Peyer's patch (tissue), 4 donors: Measurements from ENCODE around the gene TCEAL7. TPM values are rescaled to one million over a fixed set of nuclear protein-coding genes. Genes with fewer than 3 reads are reported as not detected.
A peak's percentile ranks its signal among the peaks of the same experiment; 100 is the strongest.

ENCODE experiments used
- DNase-seq, 3 donors: peaks; one replicate each; pipeline ENCODE4 v3.0.0-alpha.2; 2017 to 2019
- H3K27ac ChIP-seq, 4 donors: fragments of 200-600 bp; sonication (generic); one replicate each; pipeline ENCODE4 v1.5.1; 2016 to 2019
- H3K27me3 ChIP-seq, 2 donors: fragments of 200-600 bp; sonication (generic); one replicate each; pipeline ENCODE4 v1.5.1; 2019
- H3K36me3 ChIP-seq, 3 donors: fragments of 200-600 bp; sonication (generic); one replicate each; pipeline ENCODE4 v1.5.1; 2016 to 2019
- H3K4me1 ChIP-seq, 4 donors: fragments of 200-600 bp; sonication (generic); one replicate each; pipeline ENCODE4 v1.5.1; 2016 to 2019
- H3K4me3 ChIP-seq, 4 donors: fragments of 200-600 bp; sonication (generic); 1 replicate in 3 of 4; 2 replicates in 1 of 4; pipeline ENCODE4 v1.5.1; 2016 to 2019; ENCODE audit warnings: mild to moderate bottlenecking in 1 of 4
- H3K9me3 ChIP-seq, 4 donors: fragments of 200-600 bp; sonication (generic); one replicate each; pipeline ENCODE4 v1.5.1; 2016 to 2019; ENCODE audit warnings: mild to moderate bottlenecking in 1 of 4
- CTCF ChIP-seq, 6 experiments: fragments of 450-650 bp in 4 of 6; fragments of 200-600 bp in 2 of 6; sonication (generic) in 1 of 6; IDR thresholded peaks; one replicate each; pipeline ENCODE4 v1.5.1; 2017 to 2019; ENCODE audit warnings: antibody characterized with exemption in 6 of 6, mild to moderate bottlenecking in 3 of 6, moderate library complexity in 1 of 6
- POLR2A ChIP-seq, 2 donors: fragments of 450-650 bp; IDR thresholded peaks; one replicate each; pipeline ENCODE4 v1.5.1; 2017; ENCODE audit warnings: antibody characterized with exemption in 2 of 2, mild to moderate bottlenecking in 2 of 2, moderate library complexity in 2 of 2
- small RNA-seq, 2 donors: library from RNA; depleted of rRNA; stranded (forward); fragments of <200 nt; gene quantifications; one replicate each; pipeline ENCODE3, GENCODE V24; 2016
- total RNA-seq, 4 donors: library from RNA; depleted of rRNA; stranded (reverse); fragments of >200 nt; gene quantifications; one replicate each; pipeline ENCODE4 v1.1.0, GENCODE V29; 2016

Gene TCEAL7
- total RNA-seq, 4 donors from 2014 or later = 1.1 to 5.8 (median 2.1) TPM

GRCh38 chrX:103372886-103373285, 42.8 kb downstream of the TCEAL7 start:
- no peak for DNase-seq
- Histone ChIP-seq H3K36me3 (no peaks in the 10 kb centered on the region), H3K4me3 (no peak overlapping the region), H3K27me3 (no peaks in the 10 kb centered on the region), H3K27ac (no peak overlapping the region), H3K9me3 (no peaks in the 10 kb centered on the region), H3K4me1 (no peaks in the 10 kb centered on the region)
- no peak for TF ChIP-seq POLR2A (IDR thresholded peaks at IDR 0.05)
- no peak for TF ChIP-seq CTCF (IDR thresholded peaks at IDR 0.05)

GRCh38 chrX:103373581-103373980, 43.5 kb downstream of the TCEAL7 start:
- Histone ChIP-seq H3K27me3 (no peaks in the 10 kb centered on the region), H3K4me3 (no peak overlapping the region), H3K27ac (no peak overlapping the region), H3K9me3 (no peaks in the 10 kb centered on the region), H3K36me3 (no peaks in the 10 kb centered on the region), H3K4me1 (no peaks in the 10 kb centered on the region)
- no peak for DNase-seq
- TF ChIP-seq POLR2A (IDR thresholded peaks at IDR 0.05) (no peak), CTCF (IDR thresholded peaks at IDR 0.05) (no peak)

GRCh38 chrX:103376118-103376978, 46.3 kb downstream of the TCEAL7 start, which contains the start of gene BEX3:
BEX3 (plus strand) TSS chrX:103376538; CDS start chrX:103377522, 984 bp downstream.
- peak within 1 kb of the TSS; percentile 32 to 80 (median 69) for H3K27ac ChIP-seq
- H3K4me3 ChIP-seq = peak within 1 kb of the TSS; percentile 42 to 70 (median 54)
- TF ChIP-seq CTCF (IDR thresholded peaks at IDR 0.05) = no peak
- TF ChIP-seq POLR2A (IDR thresholded peaks at IDR 0.05) = no peak
- H3K9me3 ChIP-seq = no peaks in the 10 kb centered on the region
- H3K27me3 ChIP-seq = no peaks in the 10 kb centered on the region
- H3K4me1 ChIP-seq = no peaks in the 10 kb centered on the region
- DNase-seq = peak in 2 of 3 donors; percentile 48 to 53
- H3K36me3 ChIP-seq = no peaks in the 10 kb centered on the region

GRCh38 chrX:103376979-103377324, 46.9 kb downstream of the TCEAL7 start:
- TF ChIP-seq POLR2A (IDR thresholded peaks at IDR 0.05) (no peak), CTCF (IDR thresholded peaks at IDR 0.05) (no peak)

GRCh38 chrX:103378990-103379389, 49.0 kb downstream of the TCEAL7 start:
- no peaks in the 10 kb centered on the region for H3K4me1 ChIP-seq
- no peaks in the 10 kb centered on the region for H3K9me3 ChIP-seq
- DNase-seq = no peak
- H3K4me3 ChIP-seq = no peak overlapping the region
- no peaks in the 10 kb centered on the region for H3K36me3 ChIP-seq
- no peak for TF ChIP-seq POLR2A (IDR thresholded peaks at IDR 0.05)
- no peak for TF ChIP-seq CTCF (IDR thresholded peaks at IDR 0.05)
- H3K27ac ChIP-seq = no peak overlapping the region
- no peaks in the 10 kb centered on the region for H3K27me3 ChIP-seq

More at GRCh38 chrX:103376979-103377324, 46.9 kb downstream of the TCEAL7 start:
- no peak for DNase-seq
- H3K36me3 ChIP-seq = no peaks in the 10 kb centered on the region
- peak overlapping the region; percentile 42 to 70 (median 54) for H3K4me3 ChIP-seq
- H3K9me3 ChIP-seq = no peaks in the 10 kb centered on the region
- peak overlapping the region; percentile 32 to 80 (median 69) for H3K27ac ChIP-seq
- H3K27me3 ChIP-seq = no peaks in the 10 kb centered on the region
- H3K4me1 ChIP-seq = no peaks in the 10 kb centered on the region

Small RNA genes lying within 50 kb of the gene (small RNA-seq; reads per million reads assigned to genes)
- 0 reads per million in 2 donors for gene Z92846.1

Other genes starting within 250 kb of the TCEAL7 start
- 10 to 100 TPM in 3 of 4 donors, 1 to 10 TPM in 1; 8.2 to 63.5 (median 14.0) TPM for gene NXF3, start 237.1 kb upstream of the TCEAL7 start, total RNA-seq
- gene BEX4, start 115.1 kb upstream of the TCEAL7 start, total RNA-seq = 10 to 100 TPM in 2 of 4 donors, 1 to 10 TPM in 2; 4.4 to 16.5 (median 10.2) TPM
- gene TCEAL8, start 75.1 kb upstream of the TCEAL7 start, total RNA-seq = 10 to 100 TPM; 14.7 to 74.3 (median 22.9) TPM
- not detected for gene TCEAL5, start 53.5 kb upstream of the TCEAL7 start, total RNA-seq
- gene BEX2, start 19.2 kb upstream of the TCEAL7 start, total RNA-seq = 1 to 10 TPM in 3 of 4 donors, not detected in 1; 1.8 to 7.1 (median 4.4) TPM
- gene TCEAL9, start 26.3 kb downstream of the TCEAL7 start, total RNA-seq = 10 to 100 TPM in 2 of 4 donors, 1 to 10 TPM in 2; 4.2 to 33.0 (median 9.7) TPM
- gene BEX3, start 46.3 kb downstream of the TCEAL7 start, total RNA-seq = 100 to 1,000 TPM in 1 of 4 donors, 10 to 100 TPM in 2, 1 to 10 TPM in 1; 9.1 to 102 (median 17.9) TPM
- under 1 TPM in 1 of 4 donors, not detected in 3; 0.70 TPM for gene RAB40A, start 189.2 kb downstream of the TCEAL7 start, total RNA-seq